Esophagus muscularis mucosa (tissue), 4 donors: Measurements from ENCODE around the gene FOXF2. TPM values are rescaled to one million over a fixed set of nuclear protein-coding genes. Genes with fewer than 3 reads are reported as not detected.

Source experiments
- DNase-seq: peaks from one replicate; pipeline ENCODE4 v3.0.0-alpha.2; 2017; ENCODE audit errors: extremely low spot score
- H3K27ac ChIP-seq, 4 donors: fragments of 200-600 bp; sonication (generic); replicated peaks in 1 of 4; 1 replicate in 3 of 4; 2 replicates in 1 of 4; pipeline ENCODE4 v1.5.1; 2016 to 2019; ENCODE audit warnings: mild to moderate bottlenecking in 1 of 4
- H3K27me3 ChIP-seq, 4 donors: fragments of 200-600 bp; sonication (generic); one replicate each; pipeline versions ENCODE4 v1.5.1 to v1.6.0; 2016 to 2019
- H3K36me3 ChIP-seq, 4 donors: fragments of 200-600 bp; sonication (generic); one replicate each; pipeline ENCODE4 v1.5.1; 2016 to 2019
- H3K4me1 ChIP-seq, 4 donors: fragments of 200-600 bp; sonication (generic); one replicate each; pipeline ENCODE4 v1.5.1; 2016 to 2019
- H3K4me3 ChIP-seq, 4 donors: fragments of 200-600 bp; sonication (generic); 1 replicate in 2 of 4; 2 replicates in 2 of 4; pipeline ENCODE4 v1.5.1; 2016 to 2019; ENCODE audit warnings: mild to moderate bottlenecking in 4 of 4, moderate library complexity in 1 of 4
- H3K9me3 ChIP-seq, 4 donors: fragments of 200-600 bp; sonication (generic); 1 replicate in 3 of 4; 2 replicates in 1 of 4; pipeline ENCODE4 v1.5.1; 2016 to 2019
- EP300 ChIP-seq: sonication (generic); formaldehyde crosslinking; IDR thresholded peaks from one replicate; pipeline ENCODE4 v1.6.1; 2017; ENCODE audit warnings: antibody characterized with exemption
- POLR2A ChIP-seq: fragments of 450-650 bp; IDR thresholded peaks from one replicate; pipeline ENCODE4 v1.6.1; 2017; ENCODE audit warnings: antibody characterized with exemption, moderate library complexity, mild to moderate bottlenecking, low read depth
- POLR2AphosphoS5 ChIP-seq, 2 donors: sonication (generic); formaldehyde crosslinking; IDR thresholded peaks; one replicate each; pipeline ENCODE4 v1.6.1; 2017; ENCODE audit warnings: antibody characterized with exemption in 2 of 2
- WGBS: methylation state at CpG from one replicate; pipeline ENCODE4 v1.1.5; 2018; 5-methylcytosine and 5-hydroxymethylcytosine counted together
- intact Hi-C: fragments of 100-400 bp; cut with DNase I; formaldehyde crosslinking; loops from one replicate; pipeline ENCODE4 v1.15.1; 2023
- total RNA-seq, 4 donors: library from RNA; depleted of rRNA; stranded (reverse); fragments of >200 nt; gene quantifications; one replicate each; pipeline versions ENCODE4 v1.1.0 to v1.2.1, GENCODE V29; 2016
- TF ChIP-seq, protein P1 (sequence below), 3 experiments: fragments of 200-600 bp in 2 of 3; fragments of 450-650 bp in 1 of 3; sonication (generic) in 2 of 3; IDR thresholded peaks; one replicate each; pipeline ENCODE4 v1.5.1; 2017 to 2019; ENCODE audit warnings: antibody characterized with exemption in 3 of 3, mild to moderate bottlenecking in 2 of 3, moderate library complexity in 1 of 3

Gene FOXF2
- total RNA-seq, 4 donors from 2014 or later = 66.6 to 170 (median 120) TPM

DNA sequence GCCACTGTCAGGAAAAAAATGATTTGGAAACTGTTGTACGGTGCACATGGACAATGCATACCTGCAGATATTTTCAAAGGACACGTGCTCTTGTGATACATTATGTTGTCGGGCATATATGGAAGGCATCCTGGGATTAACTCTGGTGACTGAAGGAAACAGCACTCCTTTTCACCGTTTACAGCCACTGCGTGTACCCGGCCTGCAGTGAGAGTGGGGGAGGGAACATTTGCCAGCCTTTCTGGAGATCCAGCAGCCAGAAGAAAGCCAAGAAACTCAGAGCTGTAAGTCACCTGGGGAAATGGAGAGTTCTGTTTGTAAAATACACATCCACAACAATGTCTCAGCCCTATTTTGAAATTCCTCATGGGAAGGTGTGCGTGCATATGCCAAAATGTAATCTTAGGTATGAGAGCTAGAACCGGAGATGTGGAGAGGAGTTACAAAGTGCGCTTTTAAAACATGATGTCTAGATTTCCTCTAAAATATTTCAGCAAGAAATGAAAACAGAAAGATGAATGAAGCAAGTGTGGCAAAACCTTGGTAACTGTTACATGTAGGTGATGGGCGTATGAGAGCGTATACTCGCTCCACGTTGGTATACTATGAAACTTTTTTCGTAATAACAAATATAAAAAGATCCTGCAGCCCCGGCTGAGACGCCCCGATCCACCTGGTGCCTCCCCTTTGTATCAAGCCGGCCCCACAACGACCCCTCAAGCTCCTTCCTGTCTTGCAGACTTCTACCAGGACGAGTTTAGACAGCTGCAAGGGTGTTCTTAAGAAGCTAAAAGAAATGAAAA, 8.6 kb upstream of the FOXF2 start:
- Histone ChIP-seq H3K27ac (peak overlapping the region; percentile 90 to 97 (median 94)), H3K4me1 (peaks cover 45 to 81% (median 74%) of the 10 kb centered on the region in 4 donors), H3K27me3 (peaks cover 0 to 71% (median 8%) of the 10 kb centered on the region in 4 donors), H3K36me3 (no peaks in the 10 kb centered on the region), H3K9me3 (no peaks in the 10 kb centered on the region), H3K4me3 (peak overlapping the region; percentile 60 to 86 (median 74))
- WGBS = 32% methylated on average over 20 of the region's 20 CpGs
- TF ChIP-seq POLR2AphosphoS5 (IDR thresholded peaks at IDR 0.05) (no peak), EP300 (no peak), POLR2A (no peak)
- TF ChIP-seq, protein P1, sequence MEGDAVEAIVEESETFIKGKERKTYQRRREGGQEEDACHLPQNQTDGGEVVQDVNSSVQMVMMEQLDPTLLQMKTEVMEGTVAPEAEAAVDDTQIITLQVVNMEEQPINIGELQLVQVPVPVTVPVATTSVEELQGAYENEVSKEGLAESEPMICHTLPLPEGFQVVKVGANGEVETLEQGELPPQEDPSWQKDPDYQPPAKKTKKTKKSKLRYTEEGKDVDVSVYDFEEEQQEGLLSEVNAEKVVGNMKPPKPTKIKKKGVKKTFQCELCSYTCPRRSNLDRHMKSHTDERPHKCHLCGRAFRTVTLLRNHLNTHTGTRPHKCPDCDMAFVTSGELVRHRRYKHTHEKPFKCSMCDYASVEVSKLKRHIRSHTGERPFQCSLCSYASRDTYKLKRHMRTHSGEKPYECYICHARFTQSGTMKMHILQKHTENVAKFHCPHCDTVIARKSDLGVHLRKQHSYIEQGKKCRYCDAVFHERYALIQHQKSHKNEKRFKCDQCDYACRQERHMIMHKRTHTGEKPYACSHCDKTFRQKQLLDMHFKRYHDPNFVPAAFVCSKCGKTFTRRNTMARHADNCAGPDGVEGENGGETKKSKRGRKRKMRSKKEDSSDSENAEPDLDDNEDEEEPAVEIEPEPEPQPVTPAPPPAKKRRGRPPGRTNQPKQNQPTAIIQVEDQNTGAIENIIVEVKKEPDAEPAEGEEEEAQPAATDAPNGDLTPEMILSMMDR (IDR thresholded peaks at IDR 0.05) = no peak
- DNase-seq = no peak
- intact Hi-C loops = loop anchor here (2.0 to 5.0 kb wide), 3 partner anchors 69 to 584 kb away; partner anchors contain the start of gene FOXQ1

DNA sequence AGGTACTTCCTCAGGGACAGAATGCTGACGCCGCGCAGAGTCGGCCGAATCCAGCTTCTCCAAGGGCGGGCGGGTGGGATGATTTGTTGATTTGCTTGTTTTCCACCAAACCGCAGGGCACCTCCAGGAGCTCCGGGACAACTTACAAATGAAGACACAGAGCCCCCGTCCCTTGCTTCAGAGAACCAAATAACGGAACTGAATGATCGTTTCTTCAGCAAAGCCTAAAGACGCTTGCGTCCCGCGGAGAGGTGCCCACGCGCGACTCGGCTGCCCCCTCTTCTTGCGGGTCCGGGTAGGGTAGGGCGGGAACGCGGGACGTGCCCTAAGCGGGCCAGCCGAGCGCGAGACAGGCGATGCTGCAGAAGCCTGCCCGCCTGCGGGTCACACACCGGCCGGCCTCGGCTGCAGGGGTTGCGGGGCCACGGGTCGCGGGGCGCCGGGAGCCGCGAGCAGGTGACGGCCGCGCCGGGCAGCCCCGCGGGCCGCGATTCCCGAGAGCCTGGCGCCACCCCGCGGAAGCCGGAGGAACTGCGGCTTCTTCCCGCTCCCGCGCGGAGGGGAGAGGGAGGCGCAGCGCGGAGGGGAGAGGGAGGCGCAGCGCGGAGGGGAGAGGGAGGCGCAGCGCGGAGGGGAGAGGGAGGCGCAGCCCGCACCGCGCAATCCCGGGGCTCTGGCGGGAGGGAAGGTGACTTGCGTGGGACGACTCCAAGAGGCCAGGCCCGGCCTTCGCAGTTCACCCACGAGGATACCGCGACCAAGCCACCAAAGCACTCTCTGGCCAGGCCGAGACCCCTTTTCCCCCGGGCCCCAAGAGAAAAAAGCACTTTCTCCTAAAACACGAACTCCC, 7.7 kb upstream of the FOXF2 start:
- Histone ChIP-seq H3K27me3 (peaks cover 0 to 78% (median 8%) of the 10 kb centered on the region in 4 donors), H3K9me3 (no peaks in the 10 kb centered on the region), H3K27ac (peak overlapping the region; percentile 90 to 97 (median 94)), H3K4me3 (peak overlapping the region; percentile 60 to 86 (median 74)), H3K36me3 (no peaks in the 10 kb centered on the region), H3K4me1 (peaks cover 45 to 90% (median 83%) of the 10 kb centered on the region in 4 donors)
- 0% methylated on average over 9 of the region's 87 CpGs for WGBS
- TF ChIP-seq POLR2A = no peak
- TF ChIP-seq, protein P1 (IDR thresholded peaks at IDR 0.05) = peak; percentile 90 to 99 (median 97)
- no peak for DNase-seq
- intact Hi-C loops = loop anchor here (2.0 to 5.0 kb wide), 3 partner anchors 69 to 584 kb away; partner anchors contain the start of gene FOXQ1

DNA sequence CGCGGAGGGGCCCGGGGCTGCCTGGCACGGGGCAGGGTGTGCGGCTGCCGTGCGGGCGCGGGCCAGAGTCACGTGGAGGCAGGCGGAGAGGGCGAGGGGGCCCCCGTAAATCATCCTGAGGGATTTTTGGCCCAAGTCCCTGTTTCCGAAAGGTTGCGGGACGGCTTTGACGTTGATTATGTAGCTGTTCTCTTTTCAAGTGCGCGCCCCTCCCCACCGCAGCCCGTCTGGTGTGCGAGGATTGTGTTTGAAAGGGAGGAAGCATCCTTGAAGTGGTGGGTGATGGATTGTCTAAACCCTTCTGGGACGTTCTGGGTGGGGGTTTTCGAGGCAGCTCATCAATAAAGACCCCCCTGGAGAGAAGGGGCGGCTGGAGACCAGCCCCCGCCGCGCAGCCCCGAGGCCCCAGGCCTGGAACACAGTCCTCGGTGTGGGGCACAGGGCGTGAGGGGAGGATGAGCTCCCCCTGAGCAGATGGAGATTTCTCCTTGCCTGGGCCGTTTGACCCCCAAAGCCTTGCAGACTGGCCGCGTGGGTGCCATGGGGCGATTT, 7.0 kb upstream of the FOXF2 start:
- Histone ChIP-seq H3K9me3 (no peaks in the 10 kb centered on the region), H3K4me1 (peaks cover 45 to 91% (median 85%) of the 10 kb centered on the region in 4 donors), H3K4me3 (peak overlapping the region; percentile 60 to 86 (median 74)), H3K27ac (peak overlapping the region; percentile 90 to 97 (median 94)), H3K36me3 (no peaks in the 10 kb centered on the region), H3K27me3 (peaks cover 0 to 73% (median 8%) of the 10 kb centered on the region in 4 donors)
- WGBS = 4% methylated on average over 15 of the region's 35 CpGs
- no peak for DNase-seq
- TF ChIP-seq, protein P1 (IDR thresholded peaks at IDR 0.05) = no peak
- peak; percentile 80 for TF ChIP-seq EP300
- TF ChIP-seq POLR2A = no peak
- peak; percentile 74 to 81 for TF ChIP-seq POLR2AphosphoS5 (IDR thresholded peaks at IDR 0.05)
- intact Hi-C loops = loop anchor here (5.0 kb wide), 2 partner anchors 70 to 585 kb away; partner anchors contain the start of gene FOXQ1

DNA sequence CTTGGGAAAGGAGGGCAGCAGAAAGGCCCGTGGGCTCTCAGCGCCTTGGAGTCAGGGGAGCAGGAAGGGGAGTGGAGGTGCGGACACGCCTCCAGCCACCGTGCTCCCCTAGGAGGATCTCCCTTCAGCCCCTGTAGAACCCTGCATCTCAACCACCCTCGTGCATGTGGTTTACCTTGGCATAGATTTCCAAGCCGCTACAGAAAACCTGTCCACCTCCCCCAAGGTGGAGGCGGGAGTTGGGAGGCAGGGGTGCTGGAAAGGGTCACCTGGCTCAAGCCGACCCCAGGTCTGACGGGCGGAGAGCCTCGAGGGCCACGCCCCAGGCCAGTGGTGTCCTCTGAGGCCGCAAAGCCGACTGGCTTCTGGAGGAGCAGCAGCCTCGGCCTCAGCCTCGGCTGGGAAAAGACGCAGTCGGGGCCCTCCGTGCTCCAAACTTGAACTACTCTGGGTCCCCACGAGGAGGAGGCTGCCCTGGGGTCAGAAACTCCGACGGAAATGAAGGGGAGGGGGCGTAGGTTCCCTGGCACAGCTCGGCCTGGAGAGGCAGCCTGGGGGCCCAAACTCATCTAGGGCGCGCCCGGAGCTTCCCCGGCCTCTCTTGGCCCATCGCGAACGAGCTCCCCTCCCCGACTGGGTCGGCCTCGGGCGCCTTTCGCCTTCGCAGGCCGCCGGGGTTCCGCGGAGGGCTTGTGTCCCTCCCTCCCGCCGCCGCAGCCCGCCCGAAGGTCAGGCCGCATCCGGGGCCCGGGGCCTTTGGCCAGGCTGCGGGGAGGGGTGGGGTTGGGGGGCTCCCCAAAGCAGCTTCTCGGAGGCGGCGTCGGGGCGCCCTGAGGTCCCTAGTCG, 6.3 kb upstream of the FOXF2 start:
- Histone ChIP-seq H3K36me3 (no peaks in the 10 kb centered on the region), H3K4me3 (peak overlapping the region; percentile 60 to 86 (median 74)), H3K9me3 (no peaks in the 10 kb centered on the region), H3K4me1 (peaks cover 43 to 94% (median 84%) of the 10 kb centered on the region in 4 donors), H3K27ac (peak overlapping the region; percentile 90 to 97 (median 94)), H3K27me3 (peaks cover 0 to 68% (median 7%) of the 10 kb centered on the region in 4 donors)
- intact Hi-C loops = loop anchor here (5.0 kb wide), 2 partner anchors 71 to 586 kb away; partner anchors contain the start of gene FOXQ1
- TF ChIP-seq EP300 = no peak
- no peak for DNase-seq
- WGBS = 6% methylated on average over 22 of the region's 57 CpGs
